SU-DHL-6 (cell line): ENCODE measurements around the gene SRCAP.

Experiments used
- H2AFZ ChIP-seq: fragments of 200-600 bp; sonication (generic); 2 replicates; pipeline ENCODE4 v1.6.1; 2014; ENCODE audit warnings: low read depth, mild to moderate bottlenecking, moderate library complexity, mixed read lengths, antibody characterized with exemption, low read length; ENCODE audit not compliant: severe bottlenecking
- H3F3A ChIP-seq: fragments of 200-600 bp; shearing (Covaris generic); 2 replicates; pipeline ENCODE4 v1.6.0; 2016; ENCODE audit warnings: antibody characterized with exemption, mild to moderate bottlenecking; ENCODE audit not compliant: insufficient read depth
- H3K27ac ChIP-seq: fragments of 200-600 bp; sonication (generic); 2 replicates; pipeline ENCODE4 v1.5.1; 2016; ENCODE audit warnings: low read depth, mild to moderate bottlenecking, low read length, moderate library complexity, mixed read lengths
- H3K27me3 ChIP-seq: fragments of 200-600 bp; sonication (generic), shearing (Covaris generic); 2 replicates; pipeline ENCODE4 v1.6.0; 2014; ENCODE audit warnings: mild to moderate bottlenecking, low read length
- H3K36me3 ChIP-seq: fragments of 200-600 bp; sonication (generic); 2 replicates; pipeline ENCODE4 v1.6.1; 2014; ENCODE audit warnings: mild to moderate bottlenecking, low read length, mixed read lengths
- H3K4me2 ChIP-seq: fragments of 300-600, 200-600 bp; shearing (Covaris generic), sonication (generic); 2 replicates; pipeline ENCODE4 v1.6.0; 2014; ENCODE audit warnings: low read length, low read depth, mild to moderate bottlenecking; ENCODE audit not compliant: poor library complexity, severe bottlenecking
- H3K4me3 ChIP-seq: fragments of 200-600 bp; sonication (generic); 2 replicates; pipeline ENCODE4 v1.5.1; 2014; ENCODE audit warnings: antibody characterized with exemption, low read length, mild to moderate bottlenecking, mixed read lengths; ENCODE audit not compliant: insufficient read depth, poor library complexity, severe bottlenecking
- H3K79me2 ChIP-seq: fragments of 200-600 bp; sonication (generic); 2 replicates; pipeline ENCODE4 v1.6.1; 2014; ENCODE audit warnings: mild to moderate bottlenecking, low read length, moderate library complexity; ENCODE audit not compliant: insufficient read depth
- H3K9ac ChIP-seq: fragments of 200-600 bp; sonication (generic); 2 replicates; pipeline ENCODE4 v1.7.0; 2014; ENCODE audit warnings: mild to moderate bottlenecking, low read length
- H3K9me2 ChIP-seq: fragments of 200-600 bp; sonication (generic); replicated peaks from 2 replicates; pipeline ENCODE4 v1.6.1; 2014; ENCODE audit warnings: low read length; ENCODE audit not compliant: insufficient read depth
- H3K9me3 ChIP-seq: fragments of 200-600 bp; sonication (generic); 2 replicates; pipeline ENCODE4 v1.6.1; 2014; ENCODE audit warnings: low read length, mixed read lengths; ENCODE audit not compliant: insufficient read depth
- H4K20me1 ChIP-seq: fragments of 200-600 bp; sonication (generic); 2 replicates; pipeline ENCODE4 v1.6.1; 2014; ENCODE audit warnings: low read depth, mild to moderate bottlenecking, antibody characterized with exemption, low read length, moderate library complexity, mixed read lengths
- CTCF ChIP-seq: fragments of 200-600 bp; sonication (generic); IDR thresholded peaks from one replicate; pipeline ENCODE4 v1.5.1; 2017; ENCODE audit warnings: antibody characterized with exemption, mild to moderate bottlenecking, low read length, moderate library complexity; ENCODE audit not compliant: insufficient read depth, poor library complexity, severe bottlenecking
- EZH2phosphoT487 ChIP-seq: fragments of 200-600 bp; sonication (generic), shearing (Covaris generic); conservative IDR thresholded peaks from 2 replicates; pipeline ENCODE4 v1.6.1; 2018; ENCODE audit warnings: mild to moderate bottlenecking, antibody characterized with exemption, low read length, moderate library complexity, mixed read lengths

SRCAP gene

GRCh38 chr16:30728899-30729672, 30.1 kb downstream of the SRCAP start:
- no peaks in the 10 kb centered on the region for H3K9me2 ChIP-seq
- H3K4me2 ChIP-seq = no peak overlapping the region
- no peaks in the 10 kb centered on the region for H3K9me3 ChIP-seq
- no peak overlapping the region for H3K4me3 ChIP-seq
- peaks cover 18% of the 10 kb centered on the region for H3K36me3 ChIP-seq
- no peak overlapping the region for H3K27ac ChIP-seq
- no peak overlapping the region for H2AFZ ChIP-seq
- no peaks in the 10 kb centered on the region for H3F3A ChIP-seq
- no peaks in the 10 kb centered on the region; the same call in 1 of the 2 replicates for H4K20me1 ChIP-seq
- H3K9ac ChIP-seq = no peak overlapping the region
- H3K79me2 ChIP-seq = peaks cover 11% of the 10 kb centered on the region
- no peaks in the 10 kb centered on the region for H3K27me3 ChIP-seq
- no peak for TF ChIP-seq CTCF
- TF ChIP-seq EZH2phosphoT487 = no peak

GRCh38 chr16:30731411-30731810, 32.4 kb downstream of the SRCAP start:
- Histone ChIP-seq H3K4me3 (no peak overlapping the region), H3K4me2 (no peak overlapping the region), H4K20me1 (no peaks in the 10 kb centered on the region), H3K9me3 (no peaks in the 10 kb centered on the region), H3K27me3 (no peaks in the 10 kb centered on the region), H3K9me2 (no peaks in the 10 kb centered on the region), H3K9ac (no peak overlapping the region), H3F3A (no peaks in the 10 kb centered on the region), H3K27ac (no peak overlapping the region), H3K36me3 (peaks cover 18% of the 10 kb centered on the region; the same call in 1 of the 2 replicates), H3K79me2 (peaks cover 5% of the 10 kb centered on the region; the same call in 1 of the 2 replicates), H2AFZ (no peak overlapping the region)
- TF ChIP-seq EZH2phosphoT487 (no peak), CTCF (no peak)

GRCh38 chr16:30736995-30737793, 38.2 kb downstream of the SRCAP start:
- Histone ChIP-seq H3K4me2 (no peak overlapping the region), H3K27ac (no peak overlapping the region), H4K20me1 (no peaks in the 10 kb centered on the region), H3K9me3 (no peaks in the 10 kb centered on the region), H3K4me3 (no peak overlapping the region), H3F3A (no peaks in the 10 kb centered on the region), H2AFZ (no peak overlapping the region), H3K9me2 (no peaks in the 10 kb centered on the region), H3K27me3 (no peaks in the 10 kb centered on the region), H3K36me3 (peaks cover 13% of the 10 kb centered on the region; the same call in 1 of the 2 replicates), H3K9ac (no peak overlapping the region), H3K79me2 (no peaks in the 10 kb centered on the region)
- TF ChIP-seq CTCF (no peak), EZH2phosphoT487 (no peak)
